GM21381 (cell line): Measurements from ENCODE around the gene BRCC3.
A peak's percentile ranks its signal among the peaks of the same experiment; 100 is the strongest.

ENCODE experiments used
- ATAC-seq: cut with Tn5 transposase; IDR thresholded peaks from one replicate; pipeline ENCODE4 v1.9.1; 2021; ENCODE audit warnings: mild to moderate bottlenecking, moderate library complexity; ENCODE audit not compliant: unreplicated experiment

The BRCC3 gene

DNA sequence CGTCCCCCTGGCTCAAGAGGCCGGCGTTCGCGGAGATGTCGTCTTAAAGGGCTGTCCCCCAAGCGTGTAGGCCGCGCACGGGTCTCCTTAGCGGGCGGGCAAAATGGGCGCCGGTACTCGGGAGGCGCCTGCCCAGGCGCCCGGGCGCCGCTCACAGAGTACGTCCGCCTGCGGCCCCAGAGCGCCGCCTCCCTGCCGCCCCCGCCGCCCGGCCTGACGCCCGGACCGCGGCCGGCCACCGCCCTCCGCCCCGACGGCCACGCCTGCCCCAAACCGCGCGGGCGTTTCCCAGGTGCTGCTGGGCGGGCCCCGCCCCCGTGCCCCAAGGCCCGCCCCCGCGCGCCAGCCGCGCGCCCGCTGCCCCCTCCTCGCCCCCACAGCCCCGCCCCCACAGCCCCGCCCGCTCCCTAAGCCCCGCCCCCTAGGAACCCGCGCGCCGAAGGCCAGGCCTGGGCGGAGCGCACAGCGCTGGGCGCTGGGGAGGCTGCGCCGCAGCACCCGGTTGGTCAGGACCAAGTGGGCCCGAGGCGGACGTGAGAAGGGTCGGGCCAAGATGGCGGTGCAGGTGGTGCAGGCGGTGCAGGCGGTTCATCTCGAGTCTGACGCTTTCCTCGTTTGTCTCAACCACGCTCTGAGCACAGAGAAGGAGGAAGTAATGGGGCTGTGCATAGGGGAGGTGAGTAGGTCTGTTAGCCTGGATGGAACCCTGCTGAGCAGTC lies at the start of gene BRCC3, which contains the start of the genes CMC4 and MTCP1:
Gene BRCC3, plus strand, starts transcription at position 534 of the 719 bp plus-strand sequence. Its CDS starts 20 bp downstream, at position 554.
Gene CMC4, minus strand, starts transcription at position 162 of the 719 bp plus-strand sequence. CDS start 7,113 bp downstream, outside the sequence.
Gene MTCP1, minus strand, starts transcription at position 162 of the 719 bp plus-strand sequence. CDS start 5,126 bp downstream, outside the sequence.
- peak; percentile 87 for ATAC-seq

- ATAC-seq = no peak
These were observed 48.7 kb upstream of the BRCC3 start, which contains the start of gene F8 for GRCh38 chrX:155022585-155022984. Gene F8 (minus strand): TSS chrX:155022723. CDS start chrX:155022552, 171 bp downstream.

DNA sequence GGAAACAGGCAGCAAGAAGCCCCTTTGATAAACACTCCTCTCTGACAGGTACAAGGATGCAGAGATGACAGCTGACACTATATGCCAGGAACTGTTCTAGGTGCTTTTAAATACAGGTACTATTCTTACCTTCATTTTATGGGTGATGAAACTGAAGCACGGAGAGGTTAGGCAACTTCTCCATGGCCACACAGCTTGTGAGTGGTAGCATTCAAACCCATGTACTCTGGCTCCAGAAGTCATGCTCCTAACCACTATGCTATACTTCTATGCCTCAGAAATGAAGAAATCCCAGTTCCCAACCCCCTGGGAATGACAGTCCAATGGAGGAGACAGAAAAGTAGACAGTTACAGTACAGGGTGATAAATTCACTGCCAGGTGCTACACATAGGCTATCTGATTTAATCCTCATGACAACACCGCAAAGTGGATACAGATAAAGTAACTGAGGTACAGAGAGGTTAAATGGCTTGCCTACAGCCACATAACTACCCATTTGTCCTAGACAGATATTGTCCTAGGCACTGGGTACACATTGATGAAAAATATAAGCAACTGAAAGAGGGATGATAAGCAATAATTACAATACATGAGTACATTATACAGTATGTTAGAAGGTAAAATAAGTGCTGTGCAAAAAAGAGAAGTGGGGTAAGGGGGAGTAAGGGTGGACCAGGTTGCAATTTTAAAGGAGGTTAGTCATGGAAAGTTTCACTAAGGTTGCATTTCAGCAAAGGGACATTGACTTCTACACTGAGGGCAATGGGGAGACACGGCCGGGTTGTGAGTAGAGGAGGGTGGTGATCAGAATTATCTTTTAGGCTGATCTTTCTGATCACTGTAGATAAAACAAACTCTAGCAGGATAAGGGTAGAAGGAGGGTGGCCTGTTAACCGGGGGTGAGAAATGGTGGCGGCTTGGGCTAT lies 47.1 kb upstream of the BRCC3 start:
- ATAC-seq = no peak

- ATAC-seq = no peak
These were observed 44.9 kb upstream of the BRCC3 start for GRCh38 chrX:155026420-155026726.

GRCh38 chrX:155026727-155027508 lies 44.4 kb upstream of the BRCC3 start, which contains the start of gene FUNDC2:
Gene FUNDC2 (plus strand): TSS chrX:155026844. CDS start chrX:155026939, 95 bp downstream.
- peak; percentile 87 for ATAC-seq

- ATAC-seq = no peak
These were observed 43.7 kb upstream of the BRCC3 start for GRCh38 chrX:155027509-155028066.

GRCh38 chrX:155028129-155028528 lies 43.2 kb upstream of the BRCC3 start:
- no peak for ATAC-seq

DNA sequence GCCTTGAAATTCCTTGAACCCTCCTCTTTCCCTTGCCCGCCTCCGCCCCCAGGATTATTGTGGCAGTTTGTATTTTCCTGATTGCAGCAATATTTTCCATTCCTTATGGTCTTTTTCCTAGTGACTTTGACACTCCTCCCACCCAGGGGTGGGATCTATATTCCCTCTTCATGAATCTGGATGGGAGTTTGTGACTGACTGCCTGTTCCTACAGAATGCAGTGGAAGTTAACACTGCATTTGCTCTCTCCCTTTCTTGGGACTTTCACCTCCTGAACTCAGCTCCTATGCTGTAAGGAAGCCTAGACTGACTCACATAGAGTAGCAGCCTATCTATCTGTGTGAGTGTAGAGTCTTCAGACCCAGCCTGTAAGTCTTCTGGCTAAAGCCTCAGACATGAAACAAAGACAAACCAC lies 42.4 kb upstream of the BRCC3 start:
- ATAC-seq = no peak

GRCh38 chrX:155031657-155032056 lies 39.7 kb upstream of the BRCC3 start:
- no peak for ATAC-seq

DNA sequence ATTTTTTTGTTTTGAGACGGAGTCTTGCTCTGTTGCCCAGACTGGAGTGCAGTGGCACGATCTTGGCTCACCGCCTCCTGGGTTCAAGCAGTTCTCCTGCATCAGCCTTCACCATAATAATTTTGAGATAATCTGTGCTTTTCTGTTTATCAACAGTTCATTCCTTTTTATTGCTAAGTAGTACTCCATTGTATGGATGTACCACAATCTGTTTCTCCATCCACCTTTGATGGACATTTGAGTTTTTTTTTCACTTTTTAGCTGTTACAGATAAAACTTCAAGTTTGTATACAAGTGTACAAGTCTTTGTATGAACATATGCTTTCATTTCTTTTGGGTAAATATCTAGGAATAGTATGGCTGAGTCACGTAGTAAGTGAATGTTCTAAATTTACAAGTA lies 35.6 kb upstream of the BRCC3 start:
- ATAC-seq = no peak

- ATAC-seq = no peak
These were observed 25.0 kb upstream of the BRCC3 start for GRCh38 chrX:155046129-155046810.

DNA sequence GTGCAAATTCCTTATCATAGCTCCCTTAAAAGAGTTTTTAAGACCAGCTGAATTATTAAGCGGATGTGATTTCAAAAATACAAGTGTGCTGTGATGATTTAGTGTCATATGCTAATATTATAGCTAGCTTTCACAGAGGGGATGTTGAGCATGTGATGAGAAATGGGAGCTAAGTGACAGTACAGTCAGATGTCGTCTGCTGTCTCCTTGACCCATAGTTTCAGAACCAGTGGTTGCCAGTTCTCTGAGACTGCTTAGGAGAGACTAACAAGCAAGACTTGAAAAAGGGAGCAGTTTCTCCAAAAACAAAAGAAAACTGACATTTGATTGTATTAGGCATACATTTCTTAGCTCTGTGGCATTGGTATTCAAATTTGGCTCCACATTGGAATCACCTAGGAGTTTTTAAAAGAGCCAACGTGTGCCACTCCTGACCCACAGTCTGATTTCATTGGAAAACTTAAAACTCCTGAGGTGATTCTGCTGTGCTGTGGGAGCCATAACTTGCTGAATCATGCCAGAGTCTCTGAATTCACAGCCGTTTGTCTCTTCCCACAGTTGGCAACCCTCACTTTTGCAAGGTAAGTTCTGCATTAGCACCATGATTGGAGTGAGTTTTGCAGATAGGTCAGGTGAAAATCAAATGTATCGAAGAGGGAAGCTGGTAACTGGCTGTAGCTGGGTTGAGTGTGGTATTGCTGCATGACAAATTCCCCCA lies 24.3 kb upstream of the BRCC3 start:
- no peak for ATAC-seq

DNA sequence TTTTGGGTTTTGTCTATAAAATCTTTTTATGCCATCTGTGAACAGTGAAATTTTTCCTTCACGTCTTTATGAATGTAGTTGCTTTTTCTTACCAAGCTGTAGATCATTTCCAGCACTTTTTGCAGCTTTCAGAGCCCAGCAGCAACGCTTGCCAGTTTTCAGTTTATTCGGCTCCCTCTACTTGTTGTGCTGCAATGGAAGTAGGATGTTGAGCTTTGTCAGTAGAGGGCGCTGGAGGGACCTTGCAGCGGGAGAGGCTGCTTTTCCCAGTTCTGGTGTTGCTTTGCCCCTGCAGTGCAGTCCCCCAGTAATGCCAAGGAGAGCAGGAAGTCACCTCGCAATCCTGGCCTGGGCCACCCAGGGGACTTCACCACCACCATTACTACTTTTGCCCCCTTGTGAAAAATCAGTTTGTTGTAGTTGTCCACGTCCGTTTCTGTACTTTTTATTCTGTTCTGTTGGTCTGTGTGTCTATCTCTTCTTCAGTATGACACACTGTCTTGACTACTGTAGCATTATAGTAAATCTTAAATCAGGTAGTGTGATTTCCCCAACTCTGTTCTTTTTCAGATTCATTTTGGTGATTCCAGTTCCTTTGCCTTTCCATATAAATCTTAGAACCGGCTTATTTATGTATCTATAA lies 22.2 kb upstream of the BRCC3 start:
- ATAC-seq = no peak

GRCh38 chrX:155052738-155053498 lies 18.4 kb upstream of the BRCC3 start:
- no peak for ATAC-seq

DNA sequence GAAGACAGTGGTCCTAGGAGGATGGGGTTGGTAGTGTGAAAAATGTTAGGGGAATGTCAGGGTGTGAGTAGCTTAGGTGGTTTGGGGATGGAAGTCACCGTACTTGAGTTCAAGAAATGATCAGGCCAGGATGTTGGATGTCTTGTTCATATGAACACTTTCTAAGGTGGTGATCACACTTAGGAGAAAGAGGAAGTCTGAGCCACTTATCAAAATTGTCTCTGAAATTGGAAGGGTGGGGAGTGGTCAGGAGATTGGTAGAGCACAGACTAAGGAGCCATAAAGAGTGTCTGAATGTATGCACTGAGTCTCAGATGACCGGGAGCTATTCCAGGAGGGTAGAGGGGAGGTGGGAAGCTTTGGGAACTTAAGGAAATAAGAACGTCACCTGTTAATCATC lies 17.7 kb upstream of the BRCC3 start:
- no peak for ATAC-seq

DNA sequence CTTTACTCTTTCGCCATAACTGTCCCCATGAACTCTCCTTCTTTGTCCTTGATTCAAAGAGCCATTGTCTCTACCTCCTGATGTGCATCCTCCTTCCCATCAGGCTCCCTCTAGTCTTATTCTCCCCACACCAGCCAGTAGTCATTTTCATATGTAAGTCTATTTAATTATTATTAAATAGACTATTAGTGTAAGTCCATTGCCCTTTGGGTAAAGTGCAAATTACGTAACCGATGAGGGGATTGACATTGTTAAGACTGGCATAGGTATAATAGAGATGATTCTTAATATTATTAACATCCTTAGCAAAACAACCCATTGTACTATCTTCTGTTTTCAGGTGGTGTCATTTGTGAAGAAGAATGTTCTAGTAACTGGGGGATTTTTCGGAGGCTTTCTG lies 17.1 kb upstream of the BRCC3 start:
- ATAC-seq = no peak

GRCh38 chrX:155055494-155055893 lies 15.8 kb upstream of the BRCC3 start:
- no peak for ATAC-seq

GRCh38 chrX:155056471-155056870 lies 14.8 kb upstream of the BRCC3 start:
- ATAC-seq = no peak
